PC-9 (cell line): ENCODE measurements around the gene SSTR3. TPM values are rescaled to one million over a fixed set of nuclear protein-coding genes. Genes with fewer than 3 reads are reported as not detected.

Experiments used
- Bru-seq: library from RNA; stranded (reverse); fragments of 400-500 nt; gene quantifications from one replicate; lab custom pipeline; 2021; lab: Mats Ljungman, UMichigan
- BruChase-seq, 2 experiments: library from RNA; stranded (reverse); fragments of 400-500 nt; gene quantifications; one replicate each; lab custom pipeline; 2021; lab: Mats Ljungman, UMichigan
- BruUV-seq: library from RNA; stranded (reverse); fragments of 400-500 nt; replicated peaks from 2 replicates; lab custom pipeline; 2021; lab: Mats Ljungman, UMichigan
- CTCF ChIA-PET: fragments of 300-600 bp; sonication (Branson Sonifier 250); formaldehyde crosslinking; loops from one replicate; lab custom pipeline; 2022; ENCODE audit warnings: antibody characterized with exemption; lab: Charles Lee
- POLR2A ChIA-PET: fragments of 300-600 bp; sonication (Branson Sonifier 250); formaldehyde crosslinking; loops from one replicate; lab custom pipeline; 2022; ENCODE audit warnings: antibody characterized with exemption; ENCODE audit not compliant: unreplicated experiment; lab: Charles Lee
- DNase-seq, 2 experiments: peaks; one replicate each; pipeline versions ENCODE4 v3.0.0 to v3.0.0-alpha.2; 2015 to 2022; ENCODE audit warnings: mixed read lengths in 1 of 2
- H2AFZ ChIP-seq: fragments of 200-600 bp; sonication (generic); 2 replicates; pipeline ENCODE4 v1.8.1; 2017; ENCODE audit warnings: antibody characterized with exemption
- H3F3A ChIP-seq: fragments of 200-600 bp; sonication (generic); 2 replicates; pipeline ENCODE4 v1.8.1; 2017; ENCODE audit warnings: antibody characterized with exemption, mild to moderate bottlenecking, low read depth; ENCODE audit not compliant: insufficient read depth
- H3K27ac ChIP-seq: fragments of 200-600 bp; sonication (generic); 2 replicates; pipeline ENCODE4 v1.6.1; 2016; ENCODE audit warnings: mixed run types
- H3K27me3 ChIP-seq: fragments of 200-600 bp; sonication (generic); 2 replicates; pipeline ENCODE4 v1.6.1; 2016; ENCODE audit warnings: low read depth, mixed run types; ENCODE audit not compliant: insufficient read depth
- H3K36me3 ChIP-seq: fragments of 200-600 bp; sonication (generic); 2 replicates; pipeline ENCODE4 v1.6.1; 2016; ENCODE audit warnings: low read depth, mixed run types
- H3K4me1 ChIP-seq: fragments of 200-600 bp; sonication (generic); replicated peaks from 2 replicates; pipeline ENCODE4 v1.6.1; 2016; ENCODE audit warnings: mixed run types; ENCODE audit not compliant: insufficient read depth
- H3K4me2 ChIP-seq: fragments of 200-600 bp; sonication (generic); 2 replicates; pipeline ENCODE4 v1.6.1; 2017; ENCODE audit warnings: mixed run types
- H3K4me3 ChIP-seq: fragments of 200-600 bp; sonication (generic); 2 replicates; pipeline ENCODE4 v1.6.1; 2016; ENCODE audit warnings: mixed run types
- H3K79me2 ChIP-seq: fragments of 200-600 bp; sonication (generic); 2 replicates; pipeline ENCODE4 v1.6.1; 2017; ENCODE audit warnings: low read depth, mixed run types
- H3K9me2 ChIP-seq: fragments of 200-600 bp; sonication (generic); 2 replicates; pipeline ENCODE4 v1.8.1; 2017; ENCODE audit warnings: mild to moderate bottlenecking; ENCODE audit not compliant: insufficient read depth
- H3K9me3 ChIP-seq: fragments of 200-600 bp; sonication (generic); 2 replicates; pipeline ENCODE4 v1.8.1; 2016; ENCODE audit warnings: low read depth; ENCODE audit not compliant: insufficient read depth
- H4K20me1 ChIP-seq: fragments of 200-600 bp; sonication (generic); 2 replicates; pipeline ENCODE4 v1.8.1; 2017; ENCODE audit not compliant: insufficient read depth
- CTCF ChIP-seq: fragments of 200-600 bp; sonication (generic); conservative IDR thresholded peaks from 2 replicates; pipeline ENCODE4 v1.6.1; 2017; ENCODE audit warnings: mixed run types, antibody characterized with exemption, mild to moderate bottlenecking, moderate library complexity
- EZH2 ChIP-seq: fragments of 200-600 bp; sonication (generic); IDR thresholded peaks from 2 replicates; pipeline ENCODE4 v1.8.0; 2017; ENCODE audit warnings: antibody characterized with exemption, low read depth
- intact Hi-C: fragments of 100-400 bp; cut with micrococcal nuclease; formaldehyde crosslinking; loops from one replicate; pipeline ENCODE4 v1.10.0; 2022; ENCODE audit not compliant: unreplicated experiment
- long read RNA-seq: library from polyadenylated mRNA; stranded (forward); transcript quantifications from one replicate; pipeline ENCODE4 v2.0.0, GENCODE V29; 2022
- total RNA-seq: library from RNA; stranded (reverse); gene quantifications from 2 replicates; pipeline ENCODE4 v1.2.3, GENCODE V29; 2021

Gene SSTR3
- total RNA-seq = not detected in 2 replicates
- not detected for Bru-seq, nascent RNA
- BruChase-seq, experiment 1, labeled RNA remaining after a 2-hour chase = not detected
- BruChase-seq, experiment 2, labeled RNA remaining after a 6-hour chase = not detected
- long read RNA-seq = 0 reads

GRCh38 chr22:37212174-37212906, at the start of gene SSTR3:
TSS of gene SSTR3 (minus strand) at chr22:37212477. CDS start at chr22:37207803, 4,674 bp downstream.
- Histone ChIP-seq H3K79me2 (no peaks in the 10 kb centered on the region), H3K4me2 (no peak within 1 kb of the TSS), H3K36me3 (no peaks in the 10 kb centered on the region), H3F3A (peaks cover 3% of the 10 kb centered on the region; the same call in 1 of the 2 replicates), H3K27ac (no peak within 1 kb of the TSS), H3K9me2 (no peaks in the 10 kb centered on the region), H3K27me3 (no peaks in the 10 kb centered on the region), H2AFZ (no peak within 1 kb of the TSS), H3K4me1 (no peaks in the 10 kb centered on the region), H3K4me3 (no peak within 1 kb of the TSS), H4K20me1 (no peaks in the 10 kb centered on the region), H3K9me3 (no peaks in the 10 kb centered on the region)
- no TSS peak for BruUV-seq
- DNase-seq = no peak
- intact Hi-C loops = no loop called here
- ChIA-PET POLR2A (no interaction called here), CTCF (interaction anchor here (0.6 kb wide), 1 partner anchor 15 kb away, joined by 4 read pairs; no protein-coding TSS in a partner anchor)
- TF ChIP-seq EZH2 (no peak), CTCF (no peak)

- Histone ChIP-seq H2AFZ (no peak overlapping the region), H3K4me2 (peak overlapping the region; percentile 44; the same call in 1 of the 2 replicates), H3K36me3 (no peaks in the 10 kb centered on the region), H3K27ac (no peak overlapping the region), H3K27me3 (no peaks in the 10 kb centered on the region), H3K4me3 (no peak overlapping the region), H3K9me2 (no peaks in the 10 kb centered on the region), H3F3A (peaks cover 11% of the 10 kb centered on the region; the same call in 1 of the 2 replicates), H3K79me2 (no peaks in the 10 kb centered on the region), H3K9me3 (peaks cover 13% of the 10 kb centered on the region), H3K4me1 (peaks cover 19% of the 10 kb centered on the region; the same call in 1 of the 2 replicates), H4K20me1 (no peaks in the 10 kb centered on the region)
- peak; percentile 98 for TF ChIP-seq CTCF
- TF ChIP-seq EZH2 = no peak
- POLR2A ChIA-PET = no interaction called here
- BruUV-seq = no TSS peak
- intact Hi-C loops = loop anchor here (1.0 to 2.0 kb wide), 3 partner anchors 62 to 478 kb away; no protein-coding TSS in a partner anchor
- CTCF ChIA-PET = interaction anchor here (0.6 to 1.5 kb wide), 6 partner anchors 32 to 645 kb away, joined by 3 to 5 read pairs (median 4); no protein-coding TSS in a partner anchor
- peak in 1 of 2 experiments; percentile 67 for DNase-seq
Measured at GRCh38 chr22:37260901-37261336, 48.6 kb upstream of the SSTR3 start.

GRCh38 chr22:37260155-37260795, 48.0 kb upstream of the SSTR3 start:
- Histone ChIP-seq H4K20me1 (no peaks in the 10 kb centered on the region), H2AFZ (no peak overlapping the region), H3K9me3 (peaks cover 13% of the 10 kb centered on the region), H3K4me3 (no peak overlapping the region), H3K4me1 (peaks cover 24% of the 10 kb centered on the region), H3F3A (peaks cover 12% of the 10 kb centered on the region; the same call in 1 of the 2 replicates), H3K27me3 (no peaks in the 10 kb centered on the region), H3K79me2 (no peaks in the 10 kb centered on the region), H3K36me3 (no peaks in the 10 kb centered on the region), H3K27ac (no peak overlapping the region), H3K4me2 (peak overlapping the region; percentile 44; the same call in 1 of the 2 replicates), H3K9me2 (no peaks in the 10 kb centered on the region)
- TF ChIP-seq CTCF (no peak), EZH2 (no peak)
- no peak for DNase-seq
- CTCF ChIA-PET = interaction anchor here (0.6 to 1.6 kb wide), 10 partner anchors 12 to 645 kb away, joined by 3 to 8 read pairs (median 4); partner anchors contain the start of gene IFT27
- POLR2A ChIA-PET = no interaction called here
- intact Hi-C loops = loop anchor here (2.0 kb wide), 2 partner anchors 93 to 477 kb away; no protein-coding TSS in a partner anchor
- no TSS peak for BruUV-seq
